ENCODE measurements around the gene KLF12. TPM values are rescaled to one million over a fixed set of nuclear protein-coding genes. Genes with fewer than 3 reads are reported as not detected.

Gene KLF12
- 1 to 10 TPM in 2 of 4 donors, under 1 TPM in 2; 0.45 to 2.8 (median 0.78) TPM for polyA plus RNA-seq
- long read RNA-seq, donor 1: 0 reads
- long read RNA-seq, donor 2: 0 reads
- long read RNA-seq, donor 3: 0 reads
- long read RNA-seq, donor 4: 0 reads
- long read RNA-seq, donor 5: 0 reads
- long read RNA-seq, donor 6: 0 reads
- long read RNA-seq, donor 7: 0 reads
- long read RNA-seq, donor 8: 0 reads
- long read RNA-seq, donor 9: 0 reads
- long read RNA-seq, donor 10: 0 reads

GRCh38 chr13:74134221-74134776 is at the start of gene KLF12:
TSS of gene KLF12 (minus strand) at chr13:74134404.
- FAIRE-seq (no peak), DNase-seq (peak; percentile 79 to 89)
- Histone ChIP-seq H3K4me1 (ENCODE audit: control insufficient read depth in 3 of 3, insufficient read depth in 2 of 3, low read depth in 1 of 3, low read length in 2 of 3) (peaks cover 0 to 7% (median 0%) of the 10 kb centered on the region in 3 donors), H3K9me3 (ENCODE audit: control insufficient read depth in 2 of 2, insufficient read depth in 1 of 2, low read depth in 1 of 2, low read length in 1 of 2) (no peaks in the 10 kb centered on the region), H3K4me3 (ENCODE audit: low read depth in 1 of 3, low read length in 3 of 3) (peak within 1 kb of the TSS; percentile 71 to 91 (median 90)), H3K27me3 (ENCODE audit: control insufficient read depth in 3 of 3, insufficient read depth in 3 of 3, low read length in 3 of 3) (no peaks in the 10 kb centered on the region), H3K36me3 (ENCODE audit: control insufficient read depth in 3 of 3, insufficient read depth in 2 of 3, low read depth in 1 of 3, low read length in 3 of 3) (no peaks in the 10 kb centered on the region), H3K27ac (ENCODE audit: low read depth in 1 of 3, low read length in 2 of 3) (peak within 1 kb of the TSS; percentile 75 to 91 (median 90))
- WGBS, 3 donors: 0 to 2% (median 0%) methylated on average over 29 to 54 of the region's 54 CpGs

GRCh38 chr13:74182491-74182890 is 48.3 kb upstream of the KLF12 start:
- no peak overlapping the region for H3K27ac ChIP-seq (ENCODE audit: low read depth in 1 of 3, low read length in 2 of 3)
- no peaks in the 10 kb centered on the region for H3K9me3 ChIP-seq (ENCODE audit: control insufficient read depth in 2 of 2, insufficient read depth in 1 of 2, low read depth in 1 of 2, low read length in 1 of 2)
- DNase-seq (no peak), FAIRE-seq (no peak)
- no peaks in the 10 kb centered on the region for H3K4me1 ChIP-seq (ENCODE audit: control insufficient read depth in 3 of 3, insufficient read depth in 2 of 3, low read depth in 1 of 3, low read length in 2 of 3)
- WGBS, 3 donors: 91 to 97% (median 92%) methylated on average over 1 of the region's 1 CpG
- H3K4me3 ChIP-seq (ENCODE audit: low read depth in 1 of 3, low read length in 3 of 3): no peak overlapping the region
- H3K36me3 ChIP-seq (ENCODE audit: control insufficient read depth in 3 of 3, insufficient read depth in 2 of 3, low read depth in 1 of 3, low read length in 3 of 3): no peaks in the 10 kb centered on the region
- H3K27me3 ChIP-seq (ENCODE audit: control insufficient read depth in 3 of 3, insufficient read depth in 3 of 3, low read length in 3 of 3): no peaks in the 10 kb centered on the region

DNA sequence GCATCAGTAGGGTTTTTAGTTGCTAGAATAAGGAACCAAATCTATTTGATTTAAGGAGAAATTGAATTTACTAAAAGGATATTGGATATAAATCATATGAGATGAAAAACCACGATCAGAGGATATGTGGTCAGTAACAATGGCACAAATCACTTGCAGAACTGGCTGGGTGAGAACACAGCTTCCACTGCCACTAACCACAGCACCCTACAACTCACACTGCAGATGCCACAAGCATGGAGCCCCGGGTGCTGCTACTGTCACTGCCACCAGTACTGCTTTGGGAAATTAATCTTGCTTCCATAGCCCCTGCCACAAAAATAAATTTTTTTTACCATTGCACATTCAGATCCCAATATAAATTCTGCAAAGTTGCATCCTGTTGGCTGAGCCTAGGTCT is 40.6 kb upstream of the KLF12 start:
- DNase-seq: no peak
- 59 to 81% (median 74%) methylated on average over 2 of the region's 2 CpGs for WGBS, 3 donors
- Histone ChIP-seq H3K9me3 (ENCODE audit: control insufficient read depth in 2 of 2, insufficient read depth in 1 of 2, low read depth in 1 of 2, low read length in 1 of 2) (no peaks in the 10 kb centered on the region), H3K4me3 (ENCODE audit: low read depth in 1 of 3, low read length in 3 of 3) (no peak overlapping the region), H3K27ac (ENCODE audit: low read depth in 1 of 3, low read length in 2 of 3) (no peak overlapping the region), H3K4me1 (ENCODE audit: control insufficient read depth in 3 of 3, insufficient read depth in 2 of 3, low read depth in 1 of 3, low read length in 2 of 3) (no peaks in the 10 kb centered on the region), H3K36me3 (ENCODE audit: control insufficient read depth in 3 of 3, insufficient read depth in 2 of 3, low read depth in 1 of 3, low read length in 3 of 3) (no peaks in the 10 kb centered on the region), H3K27me3 (ENCODE audit: control insufficient read depth in 3 of 3, insufficient read depth in 3 of 3, low read length in 3 of 3) (peaks cover 0 to 3% (median 0%) of the 10 kb centered on the region in 3 donors)
- FAIRE-seq: no peak

DNA sequence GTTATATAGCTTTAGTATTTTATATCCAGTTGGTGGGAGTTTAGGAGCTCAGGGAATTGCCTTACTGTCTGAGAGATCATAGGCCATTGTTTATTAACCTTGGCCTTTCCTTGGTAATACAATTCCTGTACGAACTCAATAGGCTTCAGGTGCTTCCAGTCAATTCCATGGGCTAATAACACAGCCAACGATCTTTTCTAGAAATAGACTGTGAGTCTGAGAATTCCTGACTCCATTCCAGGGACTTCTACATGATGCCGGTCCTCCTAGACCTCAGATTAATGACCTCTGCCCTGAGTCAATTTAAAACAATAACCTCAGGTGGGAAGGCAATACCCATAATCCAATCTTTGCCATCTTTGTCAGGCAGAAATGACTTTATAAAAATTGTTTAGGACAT is 39.6 kb upstream of the KLF12 start:
- Histone ChIP-seq H3K27ac (ENCODE audit: low read depth in 1 of 3, low read length in 2 of 3) (no peak overlapping the region), H3K4me1 (ENCODE audit: control insufficient read depth in 3 of 3, insufficient read depth in 2 of 3, low read depth in 1 of 3, low read length in 2 of 3) (peaks cover 0 to under 1% (median 0%) of the 10 kb centered on the region in 3 donors), H3K4me3 (ENCODE audit: low read depth in 1 of 3, low read length in 3 of 3) (no peak overlapping the region), H3K9me3 (ENCODE audit: control insufficient read depth in 2 of 2, insufficient read depth in 1 of 2, low read depth in 1 of 2, low read length in 1 of 2) (no peaks in the 10 kb centered on the region), H3K36me3 (ENCODE audit: control insufficient read depth in 3 of 3, insufficient read depth in 2 of 3, low read depth in 1 of 3, low read length in 3 of 3) (no peaks in the 10 kb centered on the region), H3K27me3 (ENCODE audit: control insufficient read depth in 3 of 3, insufficient read depth in 3 of 3, low read length in 3 of 3) (peaks cover 0 to 3% (median 0%) of the 10 kb centered on the region in 3 donors)
- 81 to 84% (median 82%) methylated on average over 3 of the region's 3 CpGs for WGBS, 3 donors
- FAIRE-seq: no peak
- no peak for DNase-seq

DNA sequence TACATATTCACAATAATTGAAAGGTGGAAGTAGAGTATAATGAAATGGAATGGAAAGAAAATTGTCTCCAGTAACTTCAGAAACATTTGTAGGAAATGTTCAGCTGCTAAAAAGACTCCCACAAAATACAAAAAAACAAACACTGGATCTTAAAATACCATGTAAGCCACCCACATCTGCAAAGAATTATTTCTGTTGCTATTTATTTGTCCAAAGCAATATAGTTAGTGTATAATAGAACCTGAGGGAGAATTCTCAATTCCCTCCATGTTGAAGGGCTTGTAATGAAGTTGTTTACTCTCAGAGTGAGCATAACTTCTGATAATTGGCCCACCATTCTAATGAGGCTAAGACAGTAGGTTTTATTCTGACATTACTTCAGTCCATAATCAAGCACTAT is 37.4 kb upstream of the KLF12 start:
- no peaks in the 10 kb centered on the region for H3K9me3 ChIP-seq (ENCODE audit: control insufficient read depth in 2 of 2, insufficient read depth in 1 of 2, low read depth in 1 of 2, low read length in 1 of 2)
- FAIRE-seq (no peak), DNase-seq (no peak)
- H3K36me3 ChIP-seq (ENCODE audit: control insufficient read depth in 3 of 3, insufficient read depth in 2 of 3, low read depth in 1 of 3, low read length in 3 of 3): no peaks in the 10 kb centered on the region
- peaks cover 0 to 3% (median 0%) of the 10 kb centered on the region in 3 donors for H3K4me1 ChIP-seq (ENCODE audit: control insufficient read depth in 3 of 3, insufficient read depth in 2 of 3, low read depth in 1 of 3, low read length in 2 of 3)
- peaks cover 0 to 3% (median 0%) of the 10 kb centered on the region in 3 donors for H3K27me3 ChIP-seq (ENCODE audit: control insufficient read depth in 3 of 3, insufficient read depth in 3 of 3, low read length in 3 of 3)
- no peak overlapping the region for H3K4me3 ChIP-seq (ENCODE audit: low read depth in 1 of 3, low read length in 3 of 3)
- no peak overlapping the region for H3K27ac ChIP-seq (ENCODE audit: low read depth in 1 of 3, low read length in 2 of 3)

GRCh38 chr13:74169676-74170075 is 35.5 kb upstream of the KLF12 start:
- Histone ChIP-seq H3K27ac (ENCODE audit: low read depth in 1 of 3, low read length in 2 of 3) (no peak overlapping the region), H3K36me3 (ENCODE audit: control insufficient read depth in 3 of 3, insufficient read depth in 2 of 3, low read depth in 1 of 3, low read length in 3 of 3) (no peaks in the 10 kb centered on the region), H3K27me3 (ENCODE audit: control insufficient read depth in 3 of 3, insufficient read depth in 3 of 3, low read length in 3 of 3) (no peaks in the 10 kb centered on the region), H3K4me3 (ENCODE audit: low read depth in 1 of 3, low read length in 3 of 3) (no peak overlapping the region), H3K4me1 (ENCODE audit: control insufficient read depth in 3 of 3, insufficient read depth in 2 of 3, low read depth in 1 of 3, low read length in 2 of 3) (peaks cover 0 to 3% (median 0%) of the 10 kb centered on the region in 3 donors), H3K9me3 (ENCODE audit: control insufficient read depth in 2 of 2, insufficient read depth in 1 of 2, low read depth in 1 of 2, low read length in 1 of 2) (no peaks in the 10 kb centered on the region)
- DNase-seq (no peak), FAIRE-seq (no peak)
- WGBS, 3 donors: 54 to 60% (median 59%) methylated on average over 1 of the region's 1 CpG

DNA sequence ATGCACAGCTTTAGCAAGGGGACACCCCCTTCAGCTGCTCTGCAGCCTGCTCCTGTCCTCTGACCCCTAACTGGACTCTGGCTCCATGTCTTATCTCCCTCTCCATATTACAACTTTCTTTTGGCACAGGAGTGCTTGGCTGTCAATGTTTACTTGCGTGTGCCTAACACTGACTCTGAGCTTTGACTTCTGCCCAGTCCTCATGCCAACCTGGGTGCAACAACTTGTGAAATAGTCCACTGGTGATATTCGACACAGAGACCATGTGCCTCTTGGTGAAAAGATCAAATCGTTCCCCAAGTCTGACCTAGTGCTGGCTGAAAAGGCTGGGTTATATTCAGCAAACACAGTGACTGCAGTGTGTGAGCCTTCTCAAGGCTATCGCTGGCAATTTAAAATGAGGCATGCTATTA is 34.1 kb upstream of the KLF12 start:
- no peaks in the 10 kb centered on the region for H3K36me3 ChIP-seq (ENCODE audit: control insufficient read depth in 3 of 3, insufficient read depth in 2 of 3, low read depth in 1 of 3, low read length in 3 of 3)
- H3K27ac ChIP-seq (ENCODE audit: low read depth in 1 of 3, low read length in 2 of 3): no peak overlapping the region
- H3K4me3 ChIP-seq (ENCODE audit: low read depth in 1 of 3, low read length in 3 of 3): no peak overlapping the region
- no peak for FAIRE-seq
- peak; percentile 60 to 92 for DNase-seq
- no peaks in the 10 kb centered on the region for H3K9me3 ChIP-seq (ENCODE audit: control insufficient read depth in 2 of 2, insufficient read depth in 1 of 2, low read depth in 1 of 2, low read length in 1 of 2)
- H3K27me3 ChIP-seq (ENCODE audit: control insufficient read depth in 3 of 3, insufficient read depth in 3 of 3, low read length in 3 of 3): no peaks in the 10 kb centered on the region
- WGBS, 3 donors: 24 to 46% (median 26%) methylated on average over 4 of the region's 4 CpGs
- H3K4me1 ChIP-seq (ENCODE audit: control insufficient read depth in 3 of 3, insufficient read depth in 2 of 3, low read depth in 1 of 3, low read length in 2 of 3): peaks cover 0 to 3% (median 0%) of the 10 kb centered on the region in 3 donors

- Histone ChIP-seq H3K9me3 (ENCODE audit: control insufficient read depth in 2 of 2, insufficient read depth in 1 of 2, low read depth in 1 of 2, low read length in 1 of 2) (no peaks in the 10 kb centered on the region), H3K36me3 (ENCODE audit: control insufficient read depth in 3 of 3, insufficient read depth in 2 of 3, low read depth in 1 of 3, low read length in 3 of 3) (no peaks in the 10 kb centered on the region), H3K27me3 (ENCODE audit: control insufficient read depth in 3 of 3, insufficient read depth in 3 of 3, low read length in 3 of 3) (no peaks in the 10 kb centered on the region), H3K27ac (ENCODE audit: low read depth in 1 of 3, low read length in 2 of 3) (no peak overlapping the region), H3K4me1 (ENCODE audit: control insufficient read depth in 3 of 3, insufficient read depth in 2 of 3, low read depth in 1 of 3, low read length in 2 of 3) (peaks cover 0 to 3% (median 0%) of the 10 kb centered on the region in 3 donors), H3K4me3 (ENCODE audit: low read depth in 1 of 3, low read length in 3 of 3) (no peak overlapping the region)
- DNase-seq (no peak), FAIRE-seq (no peak)
- 92 to 94% (median 94%) methylated on average over 6 of the region's 6 CpGs for WGBS, 3 donors
These were observed 32.2 kb upstream of the KLF12 start for GRCh38 chr13:74166261-74167004.

Measured in small intestine (tissue), 16 donors.